ENCODE results near the gene LSM4.
A peak's percentile ranks its signal among the peaks of the same experiment; 100 is the strongest.

LSM4 gene

GRCh38 chr19:18291590-18292461, 31.1 kb downstream of the LSM4 start:
- DNase-seq, result peak; percentile 76 to 87

- DNase-seq, result no peak
These were observed 31.8 kb downstream of the LSM4 start for GRCh38 chr19:18291019-18291524.

- peak; percentile 80 to 87 for DNase-seq
These were observed 32.4 kb downstream of the LSM4 start for GRCh38 chr19:18290302-18291018.

- DNase-seq, result no peak
These were observed 33.2 kb downstream of the LSM4 start for GRCh38 chr19:18289471-18290301.

- no peak for DNase-seq
These were observed 34.8 kb downstream of the LSM4 start for GRCh38 chr19:18287836-18288772.

GRCh38 chr19:18286973-18287635, 35.8 kb downstream of the LSM4 start:
- no peak for DNase-seq

GRCh38 chr19:18284712-18285360, 38.0 kb downstream of the LSM4 start:
- peak in 1 of 2 donors; percentile 36 for DNase-seq

- DNase-seq, result no peak
These were observed 39.5 kb downstream of the LSM4 start for GRCh38 chr19:18283338-18283737.

- no peak for DNase-seq
These were observed 40.1 kb downstream of the LSM4 start for GRCh38 chr19:18282788-18283141.

- no peak for DNase-seq
These were observed 40.7 kb downstream of the LSM4 start for GRCh38 chr19:18282021-18282787.

- peak; percentile 93 to 97 for DNase-seq
These were observed 41.5 kb downstream of the LSM4 start, which contains the start of gene JUND for GRCh38 chr19:18281082-18282020. JUND (minus strand) TSS chr19:18281622; CDS start chr19:18281484, 138 bp downstream.

GRCh38 chr19:18280247-18281081, 42.4 kb downstream of the LSM4 start:
- peak; percentile 67 to 83 for DNase-seq

- DNase-seq, result peak; percentile 92 to 94
These were observed 43.2 kb downstream of the LSM4 start for GRCh38 chr19:18279516-18280246.

GRCh38 chr19:18279266-18279515, 43.7 kb downstream of the LSM4 start:
- no peak for DNase-seq

- peak in 1 of 2 donors; percentile 33 for DNase-seq
These were observed 44.2 kb downstream of the LSM4 start for GRCh38 chr19:18278521-18279265.

- no peak for DNase-seq
These were observed 48.0 kb downstream of the LSM4 start for GRCh38 chr19:18274781-18275356.

All from activated CD4-positive, alpha-beta T cell treated with anti-CD3 and anti-CD28 coated beads for 4 hours (primary cell).